Neuronal stem cell (in vitro differentiated cells): ENCODE data around the gene LARP1B.

Experiments
- DNase-seq: peaks from one replicate; pipeline ENCODE4 v3.0.0-alpha.2; 2013; ENCODE audit warnings: low spot score
- H2AFZ ChIP-seq: one replicate; pipeline ENCODE4 v1.6.1; 2013; ENCODE audit warnings: mild to moderate bottlenecking, low read length, inconsistent platforms
- H2AK5ac ChIP-seq: 2 replicates; pipeline ENCODE4 v1.6.1; 2013; ENCODE audit warnings: low read depth, mild to moderate bottlenecking, inconsistent platforms, low read length, moderate library complexity, mixed read lengths
- H2BK120ac ChIP-seq: 2 replicates; pipeline ENCODE4 v1.6.1; 2013; ENCODE audit warnings: low read depth, mild to moderate bottlenecking, inconsistent platforms, low read length, moderate library complexity, mixed read lengths
- H2BK12ac ChIP-seq: one replicate; pipeline ENCODE4 v1.6.1; 2013; ENCODE audit warnings: low read length, inconsistent platforms
- H2BK15ac ChIP-seq: 2 replicates; pipeline ENCODE4 v1.6.1; 2013; ENCODE audit warnings: mild to moderate bottlenecking, low read length, inconsistent platforms, mixed read lengths
- H2BK5ac ChIP-seq: one replicate; pipeline ENCODE4 v1.6.1; 2013; ENCODE audit warnings: inconsistent platforms, mild to moderate bottlenecking, low read length, moderate library complexity
- H3K14ac ChIP-seq: one replicate; pipeline ENCODE4 v1.6.1; 2013; ENCODE audit warnings: low read length, inconsistent platforms
- H3K18ac ChIP-seq: 2 replicates; pipeline ENCODE4 v1.6.1; 2013; ENCODE audit warnings: low read length, inconsistent platforms
- H3K23ac ChIP-seq: 2 replicates; pipeline ENCODE4 v1.6.1; 2013; ENCODE audit warnings: low read depth, mild to moderate bottlenecking, mixed read lengths, low read length, inconsistent platforms; ENCODE audit not compliant: poor library complexity
- H3K27ac ChIP-seq: replicated peaks from 3 replicates; pipeline ENCODE4 v1.5.1; 2013; ENCODE audit warnings: low read length, inconsistent platforms
- H3K27me3 ChIP-seq, 3 experiments: 2 replicates each; pipeline ENCODE4 v1.6.1; 2013; ENCODE audit warnings: low read length in 3 of 3, mild to moderate bottlenecking in 2 of 3, inconsistent platforms in 1 of 3, low read depth in 1 of 3, mixed read lengths in 1 of 3, moderate library complexity in 1 of 3; ENCODE audit not compliant: control insufficient read depth in 3 of 3, insufficient read depth in 3 of 3
- H3K36me3 ChIP-seq, 2 donors: replicated peaks in 1 of 2; 2 replicates each; pipeline ENCODE4 v1.6.1; 2013; ENCODE audit warnings: low read length in 2 of 2; ENCODE audit not compliant: control insufficient read depth in 2 of 2, insufficient read depth in 2 of 2
- H3K4ac ChIP-seq: 2 replicates; pipeline ENCODE4 v1.6.1; 2013; ENCODE audit warnings: inconsistent platforms, mild to moderate bottlenecking, low read length, moderate library complexity
- H3K4me1 ChIP-seq, 2 donors: 1 replicate in 1 of 2; 2 replicates in 1 of 2; pipeline ENCODE4 v1.6.1; 2013; ENCODE audit warnings: low read length in 2 of 2, low read depth in 1 of 2; ENCODE audit not compliant: control insufficient read depth in 2 of 2, insufficient read depth in 1 of 2
- H3K4me2 ChIP-seq: one replicate; pipeline ENCODE4 v1.6.1; 2013; ENCODE audit warnings: mild to moderate bottlenecking, low read length, inconsistent platforms; ENCODE audit not compliant: insufficient read depth, poor library complexity, severe bottlenecking
- H3K4me3 ChIP-seq, 2 donors: 2 replicates each; pipeline ENCODE4 v1.5.1; 2013; ENCODE audit warnings: low read length in 2 of 2, mild to moderate bottlenecking in 2 of 2, inconsistent platforms in 1 of 2, moderate library complexity in 1 of 2
- H3K79me1 ChIP-seq: one replicate; pipeline ENCODE4 v1.6.1; 2013; ENCODE audit warnings: low read depth, mild to moderate bottlenecking, inconsistent platforms, low read length, moderate library complexity
- H3K9ac ChIP-seq: one replicate; pipeline ENCODE4 v1.6.1; 2013; ENCODE audit warnings: mild to moderate bottlenecking, low read depth, low read length, inconsistent platforms; ENCODE audit not compliant: poor library complexity
- H3K9me3 ChIP-seq, 2 donors: replicated peaks in 1 of 2; 2 replicates each; pipeline versions ENCODE3 to v1.6.1; 2013; ENCODE audit warnings: low read length in 2 of 2, mild to moderate bottlenecking in 2 of 2, inconsistent platforms in 1 of 2, low read depth in 1 of 2, mixed read lengths in 1 of 2, moderate library complexity in 1 of 2; ENCODE audit not compliant: control insufficient read depth in 2 of 2, insufficient read depth in 1 of 2
- H4K8ac ChIP-seq: one replicate; pipeline ENCODE4 v1.6.1; 2013; ENCODE audit warnings: low read depth, mild to moderate bottlenecking, inconsistent platforms, low read length, moderate library complexity
- H4K91ac ChIP-seq: one replicate; pipeline ENCODE4 v1.6.1; 2013; ENCODE audit warnings: low read length, low read depth, mild to moderate bottlenecking, inconsistent platforms; ENCODE audit not compliant: poor library complexity
- WGBS, 2 donors: extraction: QIAGEN DNeasy Blood & Tissue Kit; methylation state at CpG; one replicate each; pipeline ENCODE4 v1.1.7; 2013; ENCODE audit warnings: missing lambda C conversion rate in 2 of 2, mixed read lengths in 1 of 2; ENCODE audit not compliant: insufficient read length in 2 of 2, insufficient replicate concordance in 1 of 2; ENCODE audit errors: extremely low coverage in 2 of 2; 5-methylcytosine and 5-hydroxymethylcytosine counted together

Gene LARP1B

DNA sequence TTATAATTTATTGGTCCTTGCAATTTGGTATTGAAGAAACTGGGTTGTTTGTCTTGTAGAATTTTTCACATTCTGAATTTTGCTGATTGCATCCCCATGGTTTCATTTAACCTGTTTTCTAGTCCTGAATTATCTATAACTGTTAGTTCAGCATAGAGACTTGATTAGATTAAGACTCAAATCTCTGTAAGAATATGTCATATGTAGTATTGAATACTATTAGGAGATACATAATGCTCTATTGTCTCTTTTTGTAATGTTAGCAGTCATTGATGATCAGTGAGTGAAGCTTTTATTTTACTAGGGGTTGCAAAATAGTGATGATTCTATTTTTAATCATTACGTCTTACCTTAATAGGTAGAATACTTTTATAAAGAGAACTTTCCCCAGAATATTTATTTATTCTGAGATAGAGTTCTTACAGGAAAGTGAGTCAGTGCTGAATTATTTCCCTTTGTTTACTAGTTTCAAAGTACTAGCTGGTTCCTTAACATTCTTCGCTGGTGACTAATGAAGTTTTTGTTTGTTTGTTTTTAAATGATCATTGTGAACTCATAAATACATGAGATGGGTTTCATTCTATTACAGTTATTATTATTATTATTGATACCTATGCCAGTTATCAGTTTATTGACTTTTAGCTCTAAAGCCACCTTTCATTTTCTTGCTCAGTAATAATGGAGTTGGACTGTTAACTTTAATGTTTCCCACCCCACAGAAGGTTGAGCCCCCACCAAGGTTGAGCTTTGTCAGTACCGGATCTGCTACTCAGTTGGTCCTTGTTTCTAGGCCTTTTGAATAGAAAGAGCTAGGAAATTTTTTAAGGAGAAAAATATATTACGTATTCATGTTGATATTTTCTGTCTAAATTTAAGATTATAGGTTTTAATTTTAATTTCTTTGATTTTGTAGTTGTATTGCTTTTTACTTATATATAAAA is 102.3 kb downstream of the LARP1B start:
- Histone ChIP-seq H3K79me1 (no peaks in the 10 kb centered on the region), H4K91ac (no peak overlapping the region), H3K4me1 (no peaks in the 10 kb centered on the region), H2BK15ac (no peak overlapping the region), H3K9me3 (no peaks in the 10 kb centered on the region), H3K4ac (no peak overlapping the region), H2BK5ac (no peak overlapping the region), H2AK5ac (no peak overlapping the region), H3K27me3 (no peaks in the 10 kb centered on the region), H3K14ac (no peak overlapping the region), H3K18ac (no peak overlapping the region), H2AFZ (no peak overlapping the region), H4K8ac (no peak overlapping the region), H3K4me3 (no peak overlapping the region), H3K36me3 (no peaks in the 10 kb centered on the region), H3K9ac (no peak overlapping the region), H2BK120ac (no peak overlapping the region), H3K23ac (no peak overlapping the region), H3K4me2 (no peak overlapping the region), H3K27ac (no peak overlapping the region), H2BK12ac (no peak overlapping the region)
- WGBS, 2 donors: no CpG with 5 or more reads among the region's 4 CpGs
- no peak for DNase-seq

DNA sequence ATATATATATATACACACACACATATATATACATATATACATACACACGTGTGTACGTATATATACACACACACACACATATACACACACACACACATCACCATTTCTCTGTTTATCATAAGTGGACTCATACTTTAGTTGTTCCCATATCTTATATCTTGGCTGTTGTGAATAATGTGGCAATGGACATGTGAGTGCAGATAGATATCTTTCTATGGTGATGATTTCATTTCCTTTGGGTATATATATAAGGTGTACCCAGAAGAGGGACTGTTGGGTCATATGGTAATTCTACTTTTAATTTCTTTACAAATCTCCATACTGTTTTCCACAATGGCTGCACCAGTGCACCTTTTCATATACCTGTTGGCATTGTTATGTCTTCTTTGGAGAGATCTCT is 105.9 kb downstream of the LARP1B start:
- H4K91ac ChIP-seq: no peak overlapping the region
- H2BK12ac ChIP-seq: no peak overlapping the region
- no peaks in the 10 kb centered on the region for H3K79me1 ChIP-seq
- H3K4me1 ChIP-seq: no peaks in the 10 kb centered on the region
- no peaks in the 10 kb centered on the region for H3K9me3 ChIP-seq
- no peak overlapping the region for H3K27ac ChIP-seq
- H3K23ac ChIP-seq: no peak overlapping the region
- no peak overlapping the region for H3K18ac ChIP-seq
- no peak overlapping the region for H3K9ac ChIP-seq
- WGBS, 2 donors: no CpG with 5 or more reads among the region's 2 CpGs
- no peak overlapping the region for H2AFZ ChIP-seq
- H3K36me3 ChIP-seq: no peaks in the 10 kb centered on the region
- no peak for DNase-seq
- no peak overlapping the region for H2BK15ac ChIP-seq
- no peak overlapping the region for H2BK120ac ChIP-seq
- no peak overlapping the region for H3K4me3 ChIP-seq
- H2BK5ac ChIP-seq: no peak overlapping the region
- no peak overlapping the region for H3K4me2 ChIP-seq
- H2AK5ac ChIP-seq: no peak overlapping the region
- H3K14ac ChIP-seq: no peak overlapping the region
- no peak overlapping the region for H4K8ac ChIP-seq
- no peak overlapping the region for H3K4ac ChIP-seq
- no peaks in the 10 kb centered on the region for H3K27me3 ChIP-seq

DNA sequence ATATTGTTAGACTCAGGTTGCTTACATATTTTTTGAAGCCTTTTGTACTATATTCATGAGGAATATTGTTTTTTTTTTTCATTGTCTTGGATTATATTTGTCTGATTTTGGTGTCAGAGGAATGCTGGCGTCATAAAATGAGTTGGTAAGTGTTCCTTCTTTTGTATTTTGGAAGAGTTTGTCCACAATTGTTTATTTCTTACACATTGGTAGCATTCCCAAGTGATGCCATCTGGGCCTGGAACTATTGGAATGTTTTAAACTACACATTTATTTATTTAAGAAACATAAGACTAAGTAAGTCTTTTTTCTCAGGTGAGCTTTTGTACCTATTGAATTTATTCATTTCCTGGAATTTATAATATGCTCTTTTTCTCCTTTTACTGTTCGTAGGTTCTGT is 107.6 kb downstream of the LARP1B start:
- DNase-seq: no peak
- no peak overlapping the region for H2BK5ac ChIP-seq
- H2BK15ac ChIP-seq: no peak overlapping the region
- H3K4me2 ChIP-seq: no peak overlapping the region
- H3K23ac ChIP-seq: no peak overlapping the region
- H3K79me1 ChIP-seq: no peaks in the 10 kb centered on the region
- no peak overlapping the region for H3K4ac ChIP-seq
- H2BK120ac ChIP-seq: no peak overlapping the region
- H3K36me3 ChIP-seq: no peaks in the 10 kb centered on the region
- H3K9me3 ChIP-seq: no peaks in the 10 kb centered on the region
- H2BK12ac ChIP-seq: no peak overlapping the region
- WGBS, 2 donors: no CpG with 5 or more reads among the region's 2 CpGs
- no peak overlapping the region for H3K27ac ChIP-seq
- no peak overlapping the region for H3K4me3 ChIP-seq
- H4K91ac ChIP-seq: no peak overlapping the region
- no peaks in the 10 kb centered on the region for H3K4me1 ChIP-seq
- no peaks in the 10 kb centered on the region for H3K27me3 ChIP-seq
- no peak overlapping the region for H3K18ac ChIP-seq
- H3K9ac ChIP-seq: no peak overlapping the region
- no peak overlapping the region for H2AK5ac ChIP-seq
- no peak overlapping the region for H3K14ac ChIP-seq
- no peak overlapping the region for H2AFZ ChIP-seq
- no peak overlapping the region for H4K8ac ChIP-seq

DNA sequence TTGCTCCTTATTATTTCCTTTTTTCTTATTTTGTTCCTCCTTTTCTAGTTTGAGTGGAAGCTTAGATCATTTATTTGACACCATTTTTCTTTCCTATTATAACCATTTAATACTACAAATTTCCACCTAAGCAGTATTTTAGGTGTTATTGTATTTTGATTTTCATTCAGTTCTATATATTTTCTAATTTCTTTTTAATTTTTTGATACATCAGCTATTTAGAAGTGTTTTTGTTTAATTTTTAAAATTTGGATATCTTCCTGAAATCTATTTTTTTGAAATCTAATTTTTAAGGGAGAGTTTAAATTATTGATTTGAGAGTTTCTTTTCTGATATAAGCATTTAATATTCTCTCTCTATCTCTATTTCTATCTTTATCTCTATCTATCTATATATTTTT is 108.1 kb downstream of the LARP1B start:
- no peak overlapping the region for H3K4me3 ChIP-seq

More for the DNA sequence above, 108.1 kb downstream of the LARP1B start:
- no peak overlapping the region for H4K8ac ChIP-seq
- H3K36me3 ChIP-seq: no peaks in the 10 kb centered on the region
- H3K4me1 ChIP-seq: no peaks in the 10 kb centered on the region
- H3K14ac ChIP-seq: no peak overlapping the region
- H3K27me3 ChIP-seq: no peaks in the 10 kb centered on the region
- H3K18ac ChIP-seq: no peak overlapping the region
- no peak overlapping the region for H3K4ac ChIP-seq
- no peak overlapping the region for H4K91ac ChIP-seq
- no peak overlapping the region for H3K9ac ChIP-seq
- no peak for DNase-seq
- no peaks in the 10 kb centered on the region for H3K79me1 ChIP-seq
- H3K23ac ChIP-seq: no peak overlapping the region
- no peaks in the 10 kb centered on the region for H3K9me3 ChIP-seq
- no peak overlapping the region for H2BK5ac ChIP-seq
- no peak overlapping the region for H2AFZ ChIP-seq
- no peak overlapping the region for H3K27ac ChIP-seq
- no peak overlapping the region for H3K4me2 ChIP-seq
- H2BK12ac ChIP-seq: no peak overlapping the region
- no peak overlapping the region for H2BK120ac ChIP-seq
- no peak overlapping the region for H2AK5ac ChIP-seq
- H2BK15ac ChIP-seq: no peak overlapping the region
